NCI-H82 treated with DMSO at 0.1 percent for 48 hours (cell line): Measurements from ENCODE around the gene ORM1.

Experiments
- DNase-seq: peaks from one replicate; lab custom pipeline; 2025; ENCODE audit not compliant: unreplicated experiment; lab: John Stamatoyannopoulos, UW

Gene ORM1

GRCh38 chr9:114362394-114362793, 39.5 kb downstream of the ORM1 start:
- no peak for DNase-seq

GRCh38 chr9:114363424-114363823, 40.5 kb downstream of the ORM1 start:
- no peak for DNase-seq

DNA sequence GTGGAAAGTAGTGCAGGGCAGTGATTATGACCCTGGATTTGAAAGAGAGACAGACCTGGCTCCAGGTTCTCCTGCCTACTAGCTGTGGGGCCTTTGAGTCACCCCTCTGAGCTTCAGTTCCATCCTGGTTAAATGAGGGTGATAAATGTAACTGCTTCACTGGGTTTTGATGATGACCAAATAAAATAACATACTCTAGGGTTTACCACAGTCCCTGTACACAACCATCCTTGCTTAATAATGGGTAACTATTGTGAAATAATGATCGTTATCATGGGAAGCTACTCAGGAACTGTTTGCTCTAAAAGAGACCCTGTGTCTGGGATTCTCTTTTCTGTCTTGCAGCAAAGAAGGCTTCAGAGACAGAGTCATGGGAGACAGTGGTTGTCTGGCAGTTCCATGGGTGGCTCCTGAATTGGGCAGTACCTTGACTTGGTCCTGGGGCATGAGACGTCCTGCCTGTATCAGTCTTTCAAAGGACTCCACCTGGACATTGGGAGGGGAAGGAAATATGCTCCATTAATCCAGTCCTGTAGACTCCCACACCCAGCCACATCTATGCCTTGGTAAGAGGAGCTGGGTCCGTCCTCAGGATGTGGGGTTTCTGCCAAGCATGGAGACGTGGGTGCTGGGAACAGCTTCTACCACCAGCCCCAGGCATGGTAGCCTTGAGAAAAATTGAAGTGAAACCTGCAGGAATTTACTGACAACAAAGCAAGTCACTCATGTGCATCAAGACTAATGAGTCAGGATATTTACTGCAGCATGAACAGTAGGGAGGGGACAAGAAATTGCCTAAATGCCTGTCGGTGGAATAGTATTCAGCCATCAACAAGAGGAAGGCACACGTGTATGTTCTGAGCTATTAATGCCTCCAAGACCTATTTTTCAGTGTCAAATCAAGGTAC, 41.5 kb downstream of the ORM1 start:
- DNase-seq: no peak

- no peak for DNase-seq
Measured at GRCh38 chr9:114365194-114365593, 42.3 kb downstream of the ORM1 start.

DNA sequence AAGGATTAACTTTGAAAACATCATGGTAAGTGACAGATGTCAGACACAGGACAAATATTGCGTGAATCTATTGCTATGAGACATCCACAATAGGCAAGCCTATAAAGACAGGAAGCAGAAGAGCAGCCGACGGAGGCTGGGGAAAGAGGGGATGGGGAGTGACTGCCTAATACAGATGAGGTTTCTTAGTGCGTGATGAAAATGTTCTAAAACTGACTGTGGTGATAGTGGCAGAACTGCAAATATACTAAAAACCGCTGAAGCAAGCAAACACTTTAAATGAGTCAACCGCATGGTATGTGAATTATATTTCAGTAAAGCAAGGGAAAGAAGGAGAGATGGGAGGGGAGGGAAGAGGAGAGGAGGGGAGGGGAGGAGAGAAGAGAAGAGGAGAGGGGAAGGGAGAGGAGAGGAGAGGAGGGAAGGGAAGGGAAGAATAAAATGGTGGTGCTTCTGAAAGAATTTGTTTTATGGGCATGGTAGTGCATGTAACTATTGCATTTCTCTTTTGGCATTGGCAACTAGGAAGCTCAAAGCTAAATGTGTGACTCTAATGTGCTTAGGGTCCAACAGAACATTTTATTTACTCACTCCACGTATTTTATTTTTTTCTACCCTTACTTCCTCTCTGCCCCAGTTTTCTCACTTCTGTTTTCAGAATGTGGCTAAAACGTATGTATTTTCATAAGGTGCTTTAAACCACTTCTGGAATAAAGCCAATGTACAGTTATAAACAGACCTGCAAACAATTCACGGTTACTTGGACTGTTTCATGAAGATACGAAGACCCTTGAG, 43.6 kb downstream of the ORM1 start:
- no peak for DNase-seq

GRCh38 chr9:114367366-114367765, 44.5 kb downstream of the ORM1 start:
- no peak for DNase-seq

- DNase-seq: peak; percentile 17
Measured at GRCh38 chr9:114367772-114368569, 45.1 kb downstream of the ORM1 start.

GRCh38 chr9:114369216-114370130, 46.6 kb downstream of the ORM1 start:
- no peak for DNase-seq

GRCh38 chr9:114370251-114370967, 47.5 kb downstream of the ORM1 start:
- DNase-seq: peak; percentile 97

- DNase-seq: no peak
Measured at GRCh38 chr9:114370968-114371320, 48.0 kb downstream of the ORM1 start.

GRCh38 chr9:114371343-114371944, 48.5 kb downstream of the ORM1 start:
- DNase-seq: no peak

- no peak for DNase-seq
Measured at GRCh38 chr9:114371973-114372917, 49.3 kb downstream of the ORM1 start.

- no peak for DNase-seq
Measured at GRCh38 chr9:114372921-114373448, 50.1 kb downstream of the ORM1 start.

- DNase-seq: no peak
Measured at GRCh38 chr9:114373960-114374730, 51.2 kb downstream of the ORM1 start.

- DNase-seq: no peak
Measured at GRCh38 chr9:114374936-114375335, 52.0 kb downstream of the ORM1 start.

DNA sequence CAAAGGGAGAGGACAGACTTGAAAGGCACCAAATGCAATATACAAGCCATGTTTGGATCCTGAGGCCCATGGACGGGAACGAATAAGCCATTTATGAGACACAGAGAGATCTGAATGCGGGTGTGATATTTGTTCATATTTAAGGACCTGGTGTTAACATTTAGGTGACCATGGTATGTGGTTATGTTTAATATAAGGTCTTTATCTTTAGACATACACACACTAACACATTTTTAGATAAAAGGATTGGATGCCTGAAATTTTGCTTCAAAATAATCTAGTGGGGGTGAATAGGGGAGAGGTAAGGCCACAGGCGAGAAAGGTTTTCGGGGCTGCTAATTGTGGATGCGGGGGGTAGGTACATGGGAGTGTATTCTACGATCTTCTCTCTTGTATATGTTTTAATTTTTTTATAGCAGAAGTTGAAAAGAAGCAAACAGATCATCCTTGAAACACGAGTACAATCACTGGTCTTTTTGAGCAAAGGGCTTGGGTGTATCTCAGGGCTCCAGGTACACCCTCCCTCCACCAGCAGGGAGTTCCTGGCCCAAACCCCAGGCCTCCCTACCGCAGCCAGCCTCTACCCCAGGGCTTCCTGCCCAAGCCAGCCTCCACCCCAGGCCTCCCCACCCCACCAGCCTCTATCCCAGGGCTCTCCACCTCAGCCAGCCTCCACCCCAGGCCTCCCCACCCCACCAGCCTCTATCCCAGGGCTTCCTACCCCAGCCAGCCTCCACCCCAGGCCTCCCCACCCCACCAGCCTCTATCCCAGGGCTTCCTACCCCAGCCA, 52.7 kb downstream of the ORM1 start:
- no peak for DNase-seq
